NCI-H526 treated with DMSO at 0.1 percent for 48 hours (cell line): ENCODE measurements around the gene PCBP3.
"Not testable (repeated sequence)": the region's sequence is repeated elsewhere in the genome, so short reads cannot be mapped to it uniquely, and the experiment has no call there.

Experiments
- DNase-seq: peaks from one replicate; lab custom pipeline; 2025; lab: John Stamatoyannopoulos, UW

Gene PCBP3

GRCh38 chr21:45828580-45829570, 185.3 kb downstream of the PCBP3 start:
- DNase-seq, result no peak

- DNase-seq, result no peak
Measured at GRCh38 chr21:45829668-45830067, 186.1 kb downstream of the PCBP3 start.

GRCh38 chr21:45830221-45830640, 186.7 kb downstream of the PCBP3 start:
- no peak for DNase-seq

- DNase-seq, result no peak
Measured at GRCh38 chr21:45830720-45831366, 187.3 kb downstream of the PCBP3 start.

GRCh38 chr21:45831991-45832740, 188.6 kb downstream of the PCBP3 start:
- no peak for DNase-seq

- DNase-seq, result not testable (repeated sequence)
Measured at GRCh38 chr21:45832741-45833235, 189.3 kb downstream of the PCBP3 start.

- DNase-seq, result no peak
Measured at GRCh38 chr21:45833414-45833813, 189.9 kb downstream of the PCBP3 start.

- no peak for DNase-seq
Measured at GRCh38 chr21:45834026-45834715, 190.6 kb downstream of the PCBP3 start.

- DNase-seq, result no peak
Measured at GRCh38 chr21:45834821-45835293, 191.3 kb downstream of the PCBP3 start.

GRCh38 chr21:45835301-45836267, 192.1 kb downstream of the PCBP3 start:
- no peak for DNase-seq

- no peak for DNase-seq
Measured at GRCh38 chr21:45836268-45836655, 192.7 kb downstream of the PCBP3 start.

- DNase-seq, result no peak
Measured at GRCh38 chr21:45836694-45837670, 193.5 kb downstream of the PCBP3 start.

- DNase-seq, result no peak
Measured at GRCh38 chr21:45837936-45838335, 194.4 kb downstream of the PCBP3 start.

GRCh38 chr21:45838634-45839033, 195.1 kb downstream of the PCBP3 start:
- DNase-seq, result peak; percentile 29

- DNase-seq, result no peak
Measured at GRCh38 chr21:45839274-45839673, 195.7 kb downstream of the PCBP3 start.

- no peak for DNase-seq
Measured at GRCh38 chr21:45841033-45841432, 197.5 kb downstream of the PCBP3 start.

- DNase-seq, result no peak
Measured at GRCh38 chr21:45843426-45843825, 199.9 kb downstream of the PCBP3 start.

- DNase-seq, result no peak
Measured at GRCh38 chr21:45844181-45844580, 200.7 kb downstream of the PCBP3 start.
